CD4-positive, CD25-positive, alpha-beta regulatory T cell (primary cell): ENCODE data around the gene CNOT2. TPM values are rescaled to one million over a fixed set of nuclear protein-coding genes. Genes with fewer than 3 reads are reported as not detected.

Source experiments
- ATAC-seq, 2 donors: fragments of 150-1000 bp; cut with Tn5 transposase; one replicate each; pipeline ENCODE4 v1.10.0; 2021; ENCODE audit warnings: low read depth in 2 of 2, moderate number of reproducible peaks in 2 of 2, moderate library complexity in 1 of 2
- DNase-seq, 3 donors: peaks; one replicate each; pipeline versions ENCODE4 v3.0.0 to v3.0.0-alpha.2; 2012 to 2022; ENCODE audit warnings: mixed read lengths in 1 of 3
- H3K27ac ChIP-seq: one replicate; pipeline ENCODE4 v1.7.0; 2013; ENCODE audit warnings: mild to moderate bottlenecking, low read length; ENCODE audit not compliant: insufficient read depth, poor library complexity, severe bottlenecking
- H3K27me3 ChIP-seq: one replicate; pipeline ENCODE4 v1.7.0; 2013; ENCODE audit warnings: low read length; ENCODE audit not compliant: control insufficient read depth, insufficient read depth
- H3K36me3 ChIP-seq: one replicate; pipeline ENCODE4 v1.7.0; 2013; ENCODE audit warnings: mild to moderate bottlenecking, low read length, moderate library complexity; ENCODE audit not compliant: control insufficient read depth, insufficient read depth
- H3K4me1 ChIP-seq: 2 replicates; pipeline ENCODE4 v1.7.0; 2013; ENCODE audit warnings: mild to moderate bottlenecking, low read length; ENCODE audit not compliant: insufficient read depth, control insufficient read depth, poor library complexity, severe bottlenecking
- H3K4me3 ChIP-seq: one replicate; pipeline ENCODE4 v1.7.0; 2013; ENCODE audit warnings: low read depth, mild to moderate bottlenecking, low read length, moderate library complexity
- H3K9me3 ChIP-seq, 2 experiments: 1 replicate in 1 of 2; 2 replicates in 1 of 2; pipeline ENCODE4 v1.7.0; 2013; ENCODE audit warnings: low read length in 2 of 2, mild to moderate bottlenecking in 1 of 2, moderate library complexity in 1 of 2; ENCODE audit not compliant: control insufficient read depth in 2 of 2
- H3K27ac Mint-ChIP-seq, 3 donors: one replicate each; pipeline ENCODE4 v1.8.0; 2020 to 2022; ENCODE audit warnings: mild to moderate bottlenecking in 3 of 3, mixed read lengths in 3 of 3, moderate library complexity in 2 of 3
- H3K27me3 Mint-ChIP-seq: one replicate; pipeline ENCODE4 v1.8.0; 2022; ENCODE audit warnings: mild to moderate bottlenecking, mixed read lengths
- H3K36me3 Mint-ChIP-seq: one replicate; pipeline ENCODE4 v1.8.0; 2020; ENCODE audit warnings: mixed read lengths
- H3K4me1 Mint-ChIP-seq, 4 donors: one replicate each; pipeline ENCODE4 v1.8.0; 2020 to 2022; ENCODE audit warnings: mixed read lengths in 4 of 4, mild to moderate bottlenecking in 1 of 4
- H3K4me3 Mint-ChIP-seq, 4 donors: one replicate each; pipeline ENCODE4 v1.8.0; 2020 to 2022; ENCODE audit warnings: mild to moderate bottlenecking in 4 of 4, mixed read lengths in 4 of 4, moderate library complexity in 3 of 4
- H3K9me3 Mint-ChIP-seq, 7 donors: one replicate each; pipeline ENCODE4 v1.8.0; 2020 to 2022; ENCODE audit warnings: mixed read lengths in 7 of 7, mild to moderate bottlenecking in 3 of 7, moderate library complexity in 2 of 7
- polyA plus RNA-seq, 4 donors: library from polyadenylated mRNA; unstranded; fragments of 300-500 nt; fragmentation: Illumina TruSeq; gene quantifications; one replicate each; pipeline ENCODE4 v1.2.3, GENCODE V29; 2021
- total RNA-seq: library from RNA; stranded (reverse); gene quantifications from one replicate; pipeline ENCODE4 v1.2.3, GENCODE V29; 2022

The CNOT2 gene
- total and polyA plus RNA-seq, 5 donors from 2014 or later: 78.5 to 137 (median 101) TPM

- Histone ChIP-seq H3K9me3 (no peaks in the 10 kb centered on the region), H3K36me3 (peaks cover 3% of the 10 kb centered on the region), H3K27me3 (no peaks in the 10 kb centered on the region), H3K4me1 (no peaks in the 10 kb centered on the region), H3K4me3 (no peak overlapping the region), H3K27ac (no peak overlapping the region)
- no peaks in the 10 kb centered on the region for H3K27me3 Mint-ChIP-seq
- peak overlapping the region in 1 of 3 donors; percentile 50 for H3K27ac Mint-ChIP-seq
- H3K4me3 Mint-ChIP-seq: peak overlapping the region in 1 of 4 donors; percentile 92
- H3K4me1 Mint-ChIP-seq: peaks cover 66 to 88% (median 69%) of the 10 kb centered on the region in 4 donors
- DNase-seq: no peak
- no peak for ATAC-seq
- peaks cover 23% of the 10 kb centered on the region for H3K36me3 Mint-ChIP-seq
- peaks cover 0 to 3% (median 0%) of the 10 kb centered on the region in 7 donors for H3K9me3 Mint-ChIP-seq
Measured at GRCh38 chr12:70265132-70265531, 21.9 kb downstream of the CNOT2 start.

- H3K4me1 ChIP-seq: no peaks in the 10 kb centered on the region
- H3K9me3 ChIP-seq: no peaks in the 10 kb centered on the region
- peaks cover 0 to 3% (median 0%) of the 10 kb centered on the region in 7 donors for H3K9me3 Mint-ChIP-seq
- peaks cover 3% of the 10 kb centered on the region for H3K36me3 ChIP-seq
- no peak overlapping the region for H3K27ac ChIP-seq
- no peak for ATAC-seq
- peaks cover 72 to 95% (median 76%) of the 10 kb centered on the region in 4 donors for H3K4me1 Mint-ChIP-seq
- H3K4me3 ChIP-seq: no peak overlapping the region
- H3K27ac Mint-ChIP-seq: peak overlapping the region in 1 of 3 donors; percentile 54
- no peaks in the 10 kb centered on the region for H3K27me3 ChIP-seq
- H3K4me3 Mint-ChIP-seq: peak overlapping the region in 1 of 4 donors; percentile 7
- H3K27me3 Mint-ChIP-seq: no peaks in the 10 kb centered on the region
- no peak for DNase-seq
- H3K36me3 Mint-ChIP-seq: peaks cover 13% of the 10 kb centered on the region
Measured at GRCh38 chr12:70267550-70267949, 24.3 kb downstream of the CNOT2 start.

GRCh38 chr12:70268972-70269371 is 25.7 kb downstream of the CNOT2 start:
- Histone ChIP-seq H3K4me1 (no peaks in the 10 kb centered on the region), H3K27me3 (no peaks in the 10 kb centered on the region), H3K36me3 (no peaks in the 10 kb centered on the region), H3K4me3 (no peak overlapping the region), H3K9me3 (no peaks in the 10 kb centered on the region), H3K27ac (no peak overlapping the region)
- Mint-ChIP-seq H3K4me1 (peaks cover 65 to 92% (median 77%) of the 10 kb centered on the region in 4 donors), H3K27ac (no peak overlapping the region), H3K27me3 (no peaks in the 10 kb centered on the region), H3K36me3 (peaks cover 14% of the 10 kb centered on the region), H3K4me3 (no peak overlapping the region), H3K9me3 (peaks cover 0 to 2% (median 0%) of the 10 kb centered on the region in 7 donors)
- ATAC-seq: no peak
- DNase-seq: no peak

- Mint-ChIP-seq H3K36me3 (peaks cover 18% of the 10 kb centered on the region), H3K27me3 (no peaks in the 10 kb centered on the region), H3K4me1 (peaks cover 68 to 92% (median 78%) of the 10 kb centered on the region in 4 donors), H3K4me3 (no peak overlapping the region), H3K9me3 (peaks cover 0 to 2% (median 0%) of the 10 kb centered on the region in 7 donors), H3K27ac (no peak overlapping the region)
- Histone ChIP-seq H3K4me1 (no peaks in the 10 kb centered on the region), H3K4me3 (no peak overlapping the region), H3K9me3 (no peaks in the 10 kb centered on the region), H3K27me3 (no peaks in the 10 kb centered on the region), H3K27ac (no peak overlapping the region), H3K36me3 (no peaks in the 10 kb centered on the region)
- DNase-seq: no peak
- no peak for ATAC-seq
Measured at GRCh38 chr12:70270108-70270507, 26.9 kb downstream of the CNOT2 start.

- Mint-ChIP-seq H3K27ac (no peak overlapping the region), H3K4me3 (no peak overlapping the region), H3K27me3 (no peaks in the 10 kb centered on the region), H3K9me3 (peaks cover 0 to 5% (median 0%) of the 10 kb centered on the region in 7 donors), H3K36me3 (peaks cover 22% of the 10 kb centered on the region), H3K4me1 (peaks cover 72 to 94% (median 80%) of the 10 kb centered on the region in 4 donors)
- Histone ChIP-seq H3K4me1 (no peaks in the 10 kb centered on the region), H3K27me3 (no peaks in the 10 kb centered on the region), H3K36me3 (no peaks in the 10 kb centered on the region), H3K4me3 (no peak overlapping the region), H3K9me3 (no peaks in the 10 kb centered on the region), H3K27ac (no peak overlapping the region)
- ATAC-seq: no peak
- no peak for DNase-seq
Measured at GRCh38 chr12:70271025-70271424, 27.8 kb downstream of the CNOT2 start.

GRCh38 chr12:70272510-70272909 is 29.3 kb downstream of the CNOT2 start:
- H3K27me3 Mint-ChIP-seq: no peaks in the 10 kb centered on the region
- H3K36me3 ChIP-seq: no peaks in the 10 kb centered on the region
- no peaks in the 10 kb centered on the region for H3K27me3 ChIP-seq
- H3K9me3 Mint-ChIP-seq: peaks cover 0 to 5% (median 0%) of the 10 kb centered on the region in 7 donors
- no peak for DNase-seq
- peak overlapping the region in 1 of 3 donors; percentile 7 for H3K27ac Mint-ChIP-seq
- peaks cover 19% of the 10 kb centered on the region for H3K36me3 Mint-ChIP-seq
- no peak overlapping the region for H3K27ac ChIP-seq
- H3K4me1 Mint-ChIP-seq: peaks cover 69 to 85% (median 73%) of the 10 kb centered on the region in 4 donors
- ATAC-seq: no peak
- H3K9me3 ChIP-seq: no peaks in the 10 kb centered on the region
- H3K4me3 ChIP-seq: no peak overlapping the region
- H3K4me3 Mint-ChIP-seq: peak overlapping the region in 1 of 4 donors; percentile 9
- no peaks in the 10 kb centered on the region for H3K4me1 ChIP-seq

GRCh38 chr12:70275045-70275444 is 31.8 kb downstream of the CNOT2 start:
- Mint-ChIP-seq H3K27me3 (no peaks in the 10 kb centered on the region), H3K36me3 (peaks cover 28% of the 10 kb centered on the region), H3K27ac (peak overlapping the region in 1 of 3 donors; percentile 6), H3K4me1 (peaks cover 58 to 83% (median 66%) of the 10 kb centered on the region in 4 donors), H3K4me3 (no peak overlapping the region), H3K9me3 (peaks cover 0 to 5% (median 0%) of the 10 kb centered on the region in 7 donors)
- H3K4me3 ChIP-seq: peak overlapping the region; percentile 4
- ATAC-seq (no peak), DNase-seq (no peak)
- peaks cover 15% of the 10 kb centered on the region for H3K4me1 ChIP-seq
- no peaks in the 10 kb centered on the region for H3K9me3 ChIP-seq
- H3K27me3 ChIP-seq: no peaks in the 10 kb centered on the region
- peaks cover 10% of the 10 kb centered on the region for H3K36me3 ChIP-seq
- peak overlapping the region; percentile 8 for H3K27ac ChIP-seq

GRCh38 chr12:70277973-70278372 is 34.7 kb downstream of the CNOT2 start:
- Mint-ChIP-seq H3K9me3 (peaks cover 0 to 5% (median 0%) of the 10 kb centered on the region in 7 donors), H3K4me1 (peaks cover 40 to 65% (median 49%) of the 10 kb centered on the region in 4 donors), H3K27ac (peak overlapping the region in 2 of 3 donors; percentile 19 to 37), H3K36me3 (peaks cover 27% of the 10 kb centered on the region), H3K4me3 (peak overlapping the region in 1 of 4 donors; percentile 2), H3K27me3 (no peaks in the 10 kb centered on the region)
- Histone ChIP-seq H3K4me3 (no peak overlapping the region), H3K27ac (no peak overlapping the region), H3K4me1 (peaks cover 15% of the 10 kb centered on the region), H3K36me3 (peaks cover 18% of the 10 kb centered on the region), H3K27me3 (no peaks in the 10 kb centered on the region), H3K9me3 (no peaks in the 10 kb centered on the region)
- DNase-seq (no peak), ATAC-seq (no peak)
